ENCODE measurements around the gene SLX4IP.
A peak's percentile ranks its signal among the peaks of the same experiment; 100 is the strongest.

DNA sequence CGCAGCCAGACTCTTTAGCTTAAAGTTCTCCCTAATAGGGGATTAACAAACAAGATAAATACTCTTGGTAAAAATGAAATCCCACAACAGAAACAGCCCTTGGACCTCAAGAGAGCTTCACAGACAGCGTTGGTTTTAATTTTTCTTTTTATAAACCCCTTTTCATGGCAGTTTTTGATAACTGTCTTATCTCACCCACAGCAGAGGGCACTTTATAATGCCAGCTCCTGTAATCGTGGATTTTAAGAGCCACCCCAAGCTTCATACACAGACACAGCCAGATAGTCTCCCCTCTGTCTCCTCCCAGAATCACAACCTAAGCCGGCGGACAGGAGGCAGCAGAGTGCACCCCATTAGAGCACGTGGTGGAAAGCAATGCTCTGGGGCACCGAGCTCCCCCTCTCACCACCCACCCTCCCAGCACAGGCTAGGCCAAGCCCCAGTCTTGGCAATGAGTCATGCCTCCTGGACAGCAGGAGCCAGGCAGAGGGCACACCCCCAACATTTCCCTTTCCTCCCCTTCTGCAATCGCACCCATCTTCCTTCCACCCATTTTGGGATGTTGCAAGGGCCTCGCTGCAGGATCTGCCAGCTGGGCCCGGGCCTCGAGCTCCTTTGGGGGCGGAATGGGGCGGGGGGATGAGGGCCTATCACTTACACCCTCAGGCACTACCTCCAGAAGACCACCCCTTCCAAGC, 236.3 kb downstream of the SLX4IP start:
- TF ChIP-seq POLR2A (IDR thresholded peaks at IDR 0.05) (peak; percentile 28), POLR2AphosphoS5 (IDR thresholded peaks at IDR 0.05) (peak; percentile 70)
- TF ChIP-seq, protein P1, sequence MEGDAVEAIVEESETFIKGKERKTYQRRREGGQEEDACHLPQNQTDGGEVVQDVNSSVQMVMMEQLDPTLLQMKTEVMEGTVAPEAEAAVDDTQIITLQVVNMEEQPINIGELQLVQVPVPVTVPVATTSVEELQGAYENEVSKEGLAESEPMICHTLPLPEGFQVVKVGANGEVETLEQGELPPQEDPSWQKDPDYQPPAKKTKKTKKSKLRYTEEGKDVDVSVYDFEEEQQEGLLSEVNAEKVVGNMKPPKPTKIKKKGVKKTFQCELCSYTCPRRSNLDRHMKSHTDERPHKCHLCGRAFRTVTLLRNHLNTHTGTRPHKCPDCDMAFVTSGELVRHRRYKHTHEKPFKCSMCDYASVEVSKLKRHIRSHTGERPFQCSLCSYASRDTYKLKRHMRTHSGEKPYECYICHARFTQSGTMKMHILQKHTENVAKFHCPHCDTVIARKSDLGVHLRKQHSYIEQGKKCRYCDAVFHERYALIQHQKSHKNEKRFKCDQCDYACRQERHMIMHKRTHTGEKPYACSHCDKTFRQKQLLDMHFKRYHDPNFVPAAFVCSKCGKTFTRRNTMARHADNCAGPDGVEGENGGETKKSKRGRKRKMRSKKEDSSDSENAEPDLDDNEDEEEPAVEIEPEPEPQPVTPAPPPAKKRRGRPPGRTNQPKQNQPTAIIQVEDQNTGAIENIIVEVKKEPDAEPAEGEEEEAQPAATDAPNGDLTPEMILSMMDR (IDR thresholded peaks at IDR 0.05), result peak; percentile 12 to 68 (median 54)

Measured in prostate gland (tissue), 2 donors.